Mesothelial cell of epicardium (in vitro differentiated cells): Measurements from ENCODE around the gene CCBE1. TPM values are rescaled to one million over a fixed set of nuclear protein-coding genes. Genes with fewer than 3 reads are reported as not detected.

Experiments used
- DNase-seq, 2 experiments: peaks; one replicate each; pipeline ENCODE4 v3.0.0; 2021; ENCODE audit warnings: low spot score in 2 of 2; ENCODE audit not compliant: unreplicated experiment in 2 of 2
- H3K27ac Mint-ChIP-seq: 2 replicates; pipeline ENCODE4 v1.8.0; 2021; ENCODE audit warnings: mixed read lengths
- H3K27me3 Mint-ChIP-seq: 2 replicates; pipeline ENCODE4 v1.8.0; 2021; ENCODE audit warnings: low read depth, mixed read lengths
- H3K36me3 Mint-ChIP-seq: 2 replicates; pipeline ENCODE4 v1.8.0; 2021; ENCODE audit warnings: mixed read lengths
- H3K4me1 Mint-ChIP-seq: 2 replicates; pipeline ENCODE4 v1.8.0; 2021; ENCODE audit warnings: mixed read lengths
- H3K4me3 Mint-ChIP-seq: 2 replicates; pipeline ENCODE4 v1.8.0; 2021; ENCODE audit warnings: mild to moderate bottlenecking, moderate library complexity, mixed read lengths
- H3K9me3 Mint-ChIP-seq: 2 replicates; pipeline ENCODE4 v1.8.0; 2021; ENCODE audit warnings: mixed read lengths
- total RNA-seq: library from RNA; stranded (reverse); gene quantifications from 3 replicates; pipeline ENCODE4 v1.2.1, GENCODE V29; 2021
- TF ChIP-seq, protein P1 (sequence below): fragments of 200-600 bp; sonication (generic); IDR thresholded peaks from one replicate; pipeline ENCODE4 v1.5.0; 2021; ENCODE audit warnings: antibody characterized with exemption; ENCODE audit not compliant: unreplicated experiment

The CCBE1 gene
- total RNA-seq, 1 donor from 2014 or later: 71.1 TPM

DNA sequence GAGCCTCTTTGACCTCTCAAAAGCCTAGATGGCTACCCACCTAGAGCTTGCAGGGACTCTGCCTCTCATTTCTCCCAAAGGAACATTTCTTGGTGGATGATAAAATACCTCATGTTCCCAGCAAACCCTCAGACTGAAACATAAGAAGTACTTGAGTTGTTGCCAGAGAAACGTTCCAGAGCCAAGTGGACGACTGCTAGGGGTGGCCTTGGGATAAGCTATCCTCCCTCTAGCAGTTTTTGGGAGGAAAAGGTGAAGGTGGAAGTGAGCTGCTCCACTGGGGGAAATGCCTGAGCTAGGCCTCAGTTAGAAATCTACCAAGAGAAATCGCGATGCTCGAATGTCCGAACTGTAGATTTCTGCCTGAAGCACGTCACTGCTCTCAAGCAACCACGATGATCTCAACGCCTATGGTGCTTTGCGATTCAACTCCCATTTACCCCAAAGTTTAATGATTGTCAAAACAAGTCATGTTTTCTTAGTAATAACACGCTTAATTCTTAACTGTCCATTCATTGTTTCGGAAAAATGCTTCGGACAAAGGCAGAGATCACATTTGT lies 91.5 kb downstream of the CCBE1 start:
- TF ChIP-seq, protein P1, sequence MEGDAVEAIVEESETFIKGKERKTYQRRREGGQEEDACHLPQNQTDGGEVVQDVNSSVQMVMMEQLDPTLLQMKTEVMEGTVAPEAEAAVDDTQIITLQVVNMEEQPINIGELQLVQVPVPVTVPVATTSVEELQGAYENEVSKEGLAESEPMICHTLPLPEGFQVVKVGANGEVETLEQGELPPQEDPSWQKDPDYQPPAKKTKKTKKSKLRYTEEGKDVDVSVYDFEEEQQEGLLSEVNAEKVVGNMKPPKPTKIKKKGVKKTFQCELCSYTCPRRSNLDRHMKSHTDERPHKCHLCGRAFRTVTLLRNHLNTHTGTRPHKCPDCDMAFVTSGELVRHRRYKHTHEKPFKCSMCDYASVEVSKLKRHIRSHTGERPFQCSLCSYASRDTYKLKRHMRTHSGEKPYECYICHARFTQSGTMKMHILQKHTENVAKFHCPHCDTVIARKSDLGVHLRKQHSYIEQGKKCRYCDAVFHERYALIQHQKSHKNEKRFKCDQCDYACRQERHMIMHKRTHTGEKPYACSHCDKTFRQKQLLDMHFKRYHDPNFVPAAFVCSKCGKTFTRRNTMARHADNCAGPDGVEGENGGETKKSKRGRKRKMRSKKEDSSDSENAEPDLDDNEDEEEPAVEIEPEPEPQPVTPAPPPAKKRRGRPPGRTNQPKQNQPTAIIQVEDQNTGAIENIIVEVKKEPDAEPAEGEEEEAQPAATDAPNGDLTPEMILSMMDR: no peak
- H3K4me3 Mint-ChIP-seq: no peak overlapping the region

DNA sequence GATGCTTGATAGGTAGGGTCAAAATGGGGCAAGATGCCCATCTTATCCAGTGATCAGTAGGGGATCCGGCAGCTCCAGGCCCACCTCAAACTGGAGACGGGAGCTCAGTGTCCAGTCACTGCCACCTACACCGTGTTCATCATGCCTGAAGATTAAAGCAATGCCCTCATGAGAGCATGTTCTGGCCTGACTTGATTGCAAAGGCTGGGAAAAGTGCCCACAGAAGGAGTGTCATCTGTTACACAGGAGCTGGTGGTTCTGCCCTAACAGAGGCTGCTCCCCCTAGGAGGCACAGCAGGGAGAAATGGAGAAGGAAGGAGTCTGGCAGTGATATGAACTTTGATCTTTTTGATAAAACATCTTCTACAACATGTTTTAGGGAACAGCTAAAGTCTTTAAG lies 92.3 kb downstream of the CCBE1 start:
- Mint-ChIP-seq H3K27me3 (peaks cover 10% of the 10 kb centered on the region), H3K9me3 (peaks cover 9% of the 10 kb centered on the region), H3K4me3 (no peak overlapping the region), H3K36me3 (peaks cover 7% of the 10 kb centered on the region), H3K27ac (no peak overlapping the region), H3K4me1 (peaks cover 29% of the 10 kb centered on the region)
- no peak for DNase-seq
- TF ChIP-seq, protein P1: no peak

More for the DNA sequence above, 91.5 kb downstream of the CCBE1 start:
- H3K4me1 Mint-ChIP-seq: peaks cover 31% of the 10 kb centered on the region
- H3K27ac Mint-ChIP-seq: peak overlapping the region; percentile 64
- peaks cover 12% of the 10 kb centered on the region for H3K27me3 Mint-ChIP-seq
- peaks cover 9% of the 10 kb centered on the region for H3K9me3 Mint-ChIP-seq
- peaks cover 7% of the 10 kb centered on the region for H3K36me3 Mint-ChIP-seq
- no peak for DNase-seq

DNA sequence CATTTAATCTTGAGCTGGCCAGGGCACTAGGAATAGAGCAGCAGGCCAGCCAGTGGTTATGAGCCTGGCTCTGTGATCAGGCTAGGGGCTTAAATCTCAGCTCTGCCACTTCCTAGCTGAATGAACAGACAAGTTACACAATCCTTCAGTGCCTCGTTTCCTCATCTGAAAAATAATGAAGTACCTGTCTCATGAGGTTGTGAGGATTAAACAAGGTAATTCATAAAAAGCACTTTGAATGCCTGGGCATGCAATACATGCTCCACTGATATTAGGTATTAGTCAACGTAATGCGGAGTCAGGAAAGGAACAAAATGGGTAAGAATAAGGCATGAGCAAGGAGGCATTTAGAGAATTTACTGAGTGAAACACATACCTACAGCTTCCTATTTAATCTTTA lies 100.2 kb downstream of the CCBE1 start:
- DNase-seq: no peak
- Mint-ChIP-seq H3K4me1 (peaks cover 41% of the 10 kb centered on the region), H3K36me3 (no peaks in the 10 kb centered on the region), H3K4me3 (no peak overlapping the region), H3K27me3 (peaks cover 21% of the 10 kb centered on the region), H3K9me3 (peaks cover 3% of the 10 kb centered on the region), H3K27ac (no peak overlapping the region)
- TF ChIP-seq, protein P1: no peak

- H3K27ac Mint-ChIP-seq: peak overlapping the region; percentile 2
- TF ChIP-seq, protein P1: no peak
- no peaks in the 10 kb centered on the region for H3K36me3 Mint-ChIP-seq
- no peaks in the 10 kb centered on the region for H3K9me3 Mint-ChIP-seq
- H3K27me3 Mint-ChIP-seq: peaks cover 15% of the 10 kb centered on the region
- H3K4me1 Mint-ChIP-seq: peaks cover 41% of the 10 kb centered on the region
- no peak for DNase-seq
- H3K4me3 Mint-ChIP-seq: no peak overlapping the region
These were observed 103.9 kb downstream of the CCBE1 start for GRCh38 chr18:59593291-59593717.

GRCh38 chr18:59592624-59593023 lies 104.6 kb downstream of the CCBE1 start:
- Mint-ChIP-seq H3K4me3 (no peak overlapping the region), H3K4me1 (peaks cover 41% of the 10 kb centered on the region), H3K27me3 (peaks cover 8% of the 10 kb centered on the region), H3K27ac (no peak overlapping the region), H3K9me3 (peaks cover 3% of the 10 kb centered on the region), H3K36me3 (no peaks in the 10 kb centered on the region)
- TF ChIP-seq, protein P1: no peak
- DNase-seq: no peak
